Fibroblast of lung (primary cell): ENCODE results near the gene MARK3.

Source experiments
- EZH2 ChIP-seq: IDR thresholded peaks from 2 replicates; pipeline ENCODE4 v1.5.1; 2012; ENCODE audit warnings: low read length, control low read depth, mild to moderate bottlenecking; ENCODE audit errors: missing control alignments
- TF ChIP-seq, protein P1 (sequence below), 2 donors: IDR thresholded peaks in 1 of 2; conservative IDR thresholded peaks in 1 of 2; 1 replicate in 1 of 2; 2 replicates in 1 of 2; pipeline ENCODE4 v1.5.1; 2011 to 2012; ENCODE audit warnings: low read length in 2 of 2, control low read depth in 1 of 2, inconsistent platforms in 1 of 2, low read depth in 1 of 2, mild to moderate bottlenecking in 1 of 2

DNA sequence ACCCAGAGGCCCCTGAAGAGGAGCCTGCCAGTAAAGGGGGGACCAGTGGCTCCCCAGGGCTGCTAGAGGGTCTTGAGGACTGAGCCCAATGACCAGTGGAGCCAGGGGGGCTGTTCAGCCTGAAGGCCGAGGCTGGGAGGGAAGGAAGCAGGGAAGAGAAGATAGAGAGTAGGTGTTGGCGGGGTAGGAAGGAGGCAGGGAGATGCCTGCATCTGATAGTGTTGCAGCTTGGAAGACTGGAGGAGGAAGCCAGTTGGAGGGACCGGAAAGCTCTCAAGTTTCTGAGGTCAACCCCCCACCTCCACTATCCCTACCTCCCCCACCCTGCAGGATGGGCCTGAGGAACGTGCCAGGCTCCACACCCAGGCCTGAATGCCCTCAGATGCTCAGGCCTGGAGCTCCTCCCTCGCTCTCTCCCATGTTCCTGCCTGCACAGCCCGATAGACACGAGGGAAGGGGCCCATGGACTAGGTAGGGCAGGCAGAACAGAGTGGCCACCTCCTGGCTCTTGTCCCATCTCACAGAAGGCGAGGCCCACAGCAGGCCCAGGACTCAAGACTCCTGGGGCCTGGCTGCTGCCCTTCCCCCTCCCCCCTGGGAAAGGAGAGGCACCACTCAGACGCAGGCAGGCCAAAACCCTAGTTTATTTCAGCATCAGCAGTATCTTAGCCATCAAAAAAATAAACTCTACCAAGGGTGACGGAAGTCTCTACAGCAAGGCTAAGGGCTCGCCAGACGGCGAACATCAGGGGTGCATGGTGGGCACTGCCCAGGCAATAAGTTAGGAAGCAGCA, 134.0 kb downstream of the MARK3 start:
- TF ChIP-seq, protein P1, sequence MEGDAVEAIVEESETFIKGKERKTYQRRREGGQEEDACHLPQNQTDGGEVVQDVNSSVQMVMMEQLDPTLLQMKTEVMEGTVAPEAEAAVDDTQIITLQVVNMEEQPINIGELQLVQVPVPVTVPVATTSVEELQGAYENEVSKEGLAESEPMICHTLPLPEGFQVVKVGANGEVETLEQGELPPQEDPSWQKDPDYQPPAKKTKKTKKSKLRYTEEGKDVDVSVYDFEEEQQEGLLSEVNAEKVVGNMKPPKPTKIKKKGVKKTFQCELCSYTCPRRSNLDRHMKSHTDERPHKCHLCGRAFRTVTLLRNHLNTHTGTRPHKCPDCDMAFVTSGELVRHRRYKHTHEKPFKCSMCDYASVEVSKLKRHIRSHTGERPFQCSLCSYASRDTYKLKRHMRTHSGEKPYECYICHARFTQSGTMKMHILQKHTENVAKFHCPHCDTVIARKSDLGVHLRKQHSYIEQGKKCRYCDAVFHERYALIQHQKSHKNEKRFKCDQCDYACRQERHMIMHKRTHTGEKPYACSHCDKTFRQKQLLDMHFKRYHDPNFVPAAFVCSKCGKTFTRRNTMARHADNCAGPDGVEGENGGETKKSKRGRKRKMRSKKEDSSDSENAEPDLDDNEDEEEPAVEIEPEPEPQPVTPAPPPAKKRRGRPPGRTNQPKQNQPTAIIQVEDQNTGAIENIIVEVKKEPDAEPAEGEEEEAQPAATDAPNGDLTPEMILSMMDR (conservative IDR thresholded peaks at IDR 0.05 in 1 of 2, IDR thresholded peaks at IDR 0.05 in 1 of 2; ENCODE audit: low read depth in 1 of 2, low read length in 2 of 2) = no peak
- no peak for TF ChIP-seq EZH2
